WTC11 (cell line): ENCODE results near the gene SENP8.

ENCODE experiments used
- CREB1 ChIP-seq: sonication (generic); formaldehyde crosslinking; IDR thresholded peaks from 2 replicates; pipeline ENCODE4 v1.8.0; 2023; ENCODE audit warnings: mild to moderate bottlenecking, missing genetic modification reagents
- CTCF ChIP-seq: fragments of 200-600 bp; IDR thresholded peaks from 2 replicates; pipeline ENCODE4 v1.8.0; 2022; ENCODE audit warnings: antibody characterized with exemption
- JUN ChIP-seq: sonication (generic); formaldehyde crosslinking; IDR thresholded peaks from 2 replicates; pipeline ENCODE4 v1.8.0; 2023; ENCODE audit warnings: mild to moderate bottlenecking, missing genetic modification reagents
- NR1H2 ChIP-seq: sonication (generic); formaldehyde crosslinking; IDR thresholded peaks from 2 replicates; pipeline ENCODE4 v1.9.0; 2021; ENCODE audit warnings: mild to moderate bottlenecking, moderate library complexity, missing genetic modification reagents
- STAT6 ChIP-seq: sonication (generic); formaldehyde crosslinking; conservative IDR thresholded peaks from 2 replicates; pipeline ENCODE4 v1.8.1; 2023; ENCODE audit warnings: mild to moderate bottlenecking, low read depth, missing genetic modification reagents, moderate library complexity
- ZNF232 ChIP-seq: sonication (generic); formaldehyde crosslinking; IDR thresholded peaks from 2 replicates; pipeline ENCODE4 v1.8.0; 2022; ENCODE audit warnings: mild to moderate bottlenecking, missing genetic modification reagents
- TF ChIP-seq, protein P1 (sequence below): sonication (generic); formaldehyde crosslinking; conservative IDR thresholded peaks from 2 replicates; pipeline ENCODE4 v1.8.1; 2022; ENCODE audit warnings: mild to moderate bottlenecking, missing genetic modification reagents
- TF ChIP-seq, protein P2 (sequence below): sonication (generic); formaldehyde crosslinking; IDR thresholded peaks from 2 replicates; pipeline ENCODE4 v1.8.1; 2022; ENCODE audit warnings: low read depth, missing genetic modification reagents, borderline replicate concordance
- TF ChIP-seq, protein P3 (sequence below): sonication (generic); formaldehyde crosslinking; IDR thresholded peaks from 2 replicates; pipeline ENCODE4 v1.8.1; 2022; ENCODE audit warnings: mild to moderate bottlenecking, moderate library complexity, missing genetic modification reagents

DNA sequence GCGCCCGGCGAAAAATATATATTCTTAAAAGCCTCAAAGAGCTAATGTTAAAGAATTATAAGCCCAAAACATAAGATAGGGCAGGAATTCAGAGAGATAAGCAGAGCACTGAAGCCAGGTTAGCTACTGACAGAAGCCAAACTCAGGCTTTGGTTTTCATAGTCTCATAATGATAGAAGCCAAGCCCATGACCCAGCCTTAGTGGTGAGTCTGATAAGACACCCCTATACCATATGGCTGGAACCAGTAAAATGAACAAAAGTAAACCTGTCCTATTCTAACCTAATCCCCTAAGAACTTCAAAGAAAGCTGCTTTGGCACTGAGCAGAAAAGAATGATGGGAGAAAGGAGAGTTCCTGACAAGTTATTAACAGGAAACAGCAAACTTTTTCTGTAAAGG is 26.2 kb upstream of the SENP8 start:
- TF ChIP-seq, protein P1, sequence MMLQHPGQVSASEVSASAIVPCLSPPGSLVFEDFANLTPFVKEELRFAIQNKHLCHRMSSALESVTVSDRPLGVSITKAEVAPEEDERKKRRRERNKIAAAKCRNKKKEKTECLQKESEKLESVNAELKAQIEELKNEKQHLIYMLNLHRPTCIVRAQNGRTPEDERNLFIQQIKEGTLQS (CRISPR knock-in tag): no peak
- TF ChIP-seq, protein P2, sequence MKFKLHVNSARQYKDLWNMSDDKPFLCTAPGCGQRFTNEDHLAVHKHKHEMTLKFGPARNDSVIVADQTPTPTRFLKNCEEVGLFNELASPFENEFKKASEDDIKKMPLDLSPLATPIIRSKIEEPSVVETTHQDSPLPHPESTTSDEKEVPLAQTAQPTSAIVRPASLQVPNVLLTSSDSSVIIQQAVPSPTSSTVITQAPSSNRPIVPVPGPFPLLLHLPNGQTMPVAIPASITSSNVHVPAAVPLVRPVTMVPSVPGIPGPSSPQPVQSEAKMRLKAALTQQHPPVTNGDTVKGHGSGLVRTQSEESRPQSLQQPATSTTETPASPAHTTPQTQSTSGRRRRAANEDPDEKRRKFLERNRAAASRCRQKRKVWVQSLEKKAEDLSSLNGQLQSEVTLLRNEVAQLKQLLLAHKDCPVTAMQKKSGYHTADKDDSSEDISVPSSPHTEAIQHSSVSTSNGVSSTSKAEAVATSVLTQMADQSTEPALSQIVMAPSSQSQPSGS: no peak
- TF ChIP-seq JUN (CRISPR knock-in tag) (no peak), STAT6 (CRISPR knock-in tag) (no peak), CREB1 (CRISPR knock-in tag) (no peak), CTCF (no peak), NR1H2 (CRISPR knock-in tag) (no peak), ZNF232 (CRISPR knock-in tag) (no peak)
- TF ChIP-seq, protein P3, sequence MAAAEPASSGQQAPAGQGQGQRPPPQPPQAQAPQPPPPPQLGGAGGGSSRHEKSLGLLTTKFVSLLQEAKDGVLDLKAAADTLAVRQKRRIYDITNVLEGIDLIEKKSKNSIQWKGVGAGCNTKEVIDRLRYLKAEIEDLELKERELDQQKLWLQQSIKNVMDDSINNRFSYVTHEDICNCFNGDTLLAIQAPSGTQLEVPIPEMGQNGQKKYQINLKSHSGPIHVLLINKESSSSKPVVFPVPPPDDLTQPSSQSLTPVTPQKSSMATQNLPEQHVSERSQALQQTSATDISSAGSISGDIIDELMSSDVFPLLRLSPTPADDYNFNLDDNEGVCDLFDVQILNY (CRISPR knock-in tag): no peak
